Cardiac muscle cell (in vitro differentiated cells and primary cell): ENCODE results near the gene FGG. TPM values are rescaled to one million over a fixed set of nuclear protein-coding genes. Genes with fewer than 3 reads are reported as not detected.

ENCODE experiments used
- DNase-seq, 2 donors: peaks; one replicate each; pipeline versions ENCODE4 v3.0.0 to v3.0.0-alpha.2; 2010 to 2017; ENCODE audit warnings: low read depth in 1 of 2, low spot score in 1 of 2
- H3K27ac ChIP-seq: fragments of 200-600 bp; sonication (generic); 2 replicates; pipeline ENCODE4 v1.5.1; 2016
- H3K27me3 ChIP-seq: fragments of 200-600 bp; sonication (generic); 2 replicates; pipeline ENCODE4 v1.6.0; 2016; ENCODE audit warnings: control low read depth
- H3K36me3 ChIP-seq: fragments of 200-600 bp; sonication (generic); 2 replicates; pipeline ENCODE4 v1.5.1; 2016; ENCODE audit warnings: control low read depth
- H3K4me1 ChIP-seq: fragments of 200-600 bp; sonication (generic); 2 replicates; pipeline ENCODE4 v1.8.1; 2017; ENCODE audit warnings: low read depth, mild to moderate bottlenecking, mixed run types
- H3K4me3 ChIP-seq: fragments of 200-600 bp; sonication (generic); 2 replicates; pipeline ENCODE4 v1.5.1; 2016; ENCODE audit warnings: mild to moderate bottlenecking
- H3K9me3 ChIP-seq: fragments of 200-600 bp; sonication (generic); 2 replicates; pipeline ENCODE4 v1.5.1; 2017; ENCODE audit warnings: low read depth, mild to moderate bottlenecking, control low read depth
- polyA plus RNA-seq: library from polyadenylated mRNA; unstranded; fragments of >200 nt; fragmentation: Nextera tagmentation; extraction: Ambion mirVana; gene quantifications from 2 replicates; pipeline ENCODE4 v1.2.1, GENCODE V29; 2016
- total RNA-seq: library from RNA; depleted of rRNA; stranded (reverse); fragments of >200 nt; gene quantifications from 2 replicates; pipeline ENCODE4 v1.2.3, GENCODE V29; 2016
- TF ChIP-seq, protein P1 (sequence below): IDR thresholded peaks from 2 replicates; pipeline ENCODE4 v1.5.1; 2012; ENCODE audit warnings: low read depth, mild to moderate bottlenecking, low read length

FGG gene
- total and polyA plus RNA-seq, 2 experiments from 2014 or later: 0.68 TPM; not detected in 1

DNA sequence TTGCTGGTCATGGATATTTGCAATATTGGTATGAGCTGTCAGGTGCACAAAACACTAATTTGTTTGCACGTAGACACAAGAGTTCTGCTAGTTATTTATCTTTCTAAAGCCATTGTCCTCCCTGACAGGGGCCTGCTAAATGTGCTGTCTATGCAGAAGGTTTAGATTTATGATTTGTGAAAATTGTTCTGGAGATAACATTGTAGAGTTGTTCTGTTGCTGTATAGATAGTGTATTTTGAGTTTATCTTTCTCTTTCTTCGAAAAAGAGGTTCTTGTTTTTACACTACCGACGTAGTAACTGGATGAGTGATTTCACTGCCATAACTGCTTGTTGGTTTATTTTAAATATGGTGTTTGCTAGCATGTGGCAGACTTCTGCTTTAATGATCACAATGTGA lies 28.5 kb upstream of the FGG start:
- no peak overlapping the region for H3K27ac ChIP-seq
- H3K4me1 ChIP-seq: peaks cover 5% of the 10 kb centered on the region
- H3K27me3 ChIP-seq: no peaks in the 10 kb centered on the region
- H3K36me3 ChIP-seq: no peaks in the 10 kb centered on the region
- H3K9me3 ChIP-seq: no peaks in the 10 kb centered on the region
- TF ChIP-seq, protein P1, sequence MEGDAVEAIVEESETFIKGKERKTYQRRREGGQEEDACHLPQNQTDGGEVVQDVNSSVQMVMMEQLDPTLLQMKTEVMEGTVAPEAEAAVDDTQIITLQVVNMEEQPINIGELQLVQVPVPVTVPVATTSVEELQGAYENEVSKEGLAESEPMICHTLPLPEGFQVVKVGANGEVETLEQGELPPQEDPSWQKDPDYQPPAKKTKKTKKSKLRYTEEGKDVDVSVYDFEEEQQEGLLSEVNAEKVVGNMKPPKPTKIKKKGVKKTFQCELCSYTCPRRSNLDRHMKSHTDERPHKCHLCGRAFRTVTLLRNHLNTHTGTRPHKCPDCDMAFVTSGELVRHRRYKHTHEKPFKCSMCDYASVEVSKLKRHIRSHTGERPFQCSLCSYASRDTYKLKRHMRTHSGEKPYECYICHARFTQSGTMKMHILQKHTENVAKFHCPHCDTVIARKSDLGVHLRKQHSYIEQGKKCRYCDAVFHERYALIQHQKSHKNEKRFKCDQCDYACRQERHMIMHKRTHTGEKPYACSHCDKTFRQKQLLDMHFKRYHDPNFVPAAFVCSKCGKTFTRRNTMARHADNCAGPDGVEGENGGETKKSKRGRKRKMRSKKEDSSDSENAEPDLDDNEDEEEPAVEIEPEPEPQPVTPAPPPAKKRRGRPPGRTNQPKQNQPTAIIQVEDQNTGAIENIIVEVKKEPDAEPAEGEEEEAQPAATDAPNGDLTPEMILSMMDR: no peak
- DNase-seq: no peak
- H3K4me3 ChIP-seq: no peak overlapping the region

DNA sequence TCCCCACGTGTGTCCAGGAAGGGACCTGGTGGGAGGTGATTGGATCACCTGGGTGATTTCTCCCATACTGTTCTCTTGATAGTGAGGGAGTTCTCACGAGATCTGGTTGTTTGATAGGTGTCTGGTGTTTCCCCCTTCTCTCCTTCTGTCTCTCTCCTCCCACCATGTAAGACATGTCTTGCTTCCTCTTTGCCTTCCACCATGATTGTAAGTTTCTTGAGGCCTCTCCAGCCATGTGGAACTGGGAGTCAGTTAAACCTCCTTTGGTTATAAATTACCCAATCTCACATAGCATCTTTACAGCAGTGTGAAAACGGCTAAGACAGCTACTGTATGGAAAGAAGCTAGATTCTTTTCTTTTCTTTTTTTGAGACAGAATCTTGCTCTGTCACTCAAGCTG lies 21.6 kb upstream of the FGG start:
- TF ChIP-seq, protein P1: no peak
- no peak for DNase-seq

DNA sequence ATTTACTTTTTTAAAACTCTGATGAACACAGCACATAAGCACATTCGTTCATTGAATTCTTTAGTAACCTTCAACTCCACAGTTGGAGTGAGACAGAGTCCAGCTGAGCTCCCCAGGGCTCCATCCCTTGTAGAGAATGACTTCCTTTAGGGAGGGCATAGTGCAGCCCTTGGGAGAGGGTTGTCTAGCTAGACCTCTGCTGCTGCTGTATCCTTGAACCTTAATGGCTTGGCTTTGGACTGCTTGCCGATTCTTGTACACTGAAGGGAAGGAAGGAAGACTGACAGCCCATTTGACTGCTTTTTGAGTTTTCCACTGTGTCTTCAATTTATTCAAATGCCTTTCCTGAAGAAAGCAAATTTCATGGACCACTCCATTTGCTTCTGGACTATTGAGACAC lies 19.4 kb upstream of the FGG start:
- no peaks in the 10 kb centered on the region for H3K36me3 ChIP-seq
- H3K4me1 ChIP-seq: no peaks in the 10 kb centered on the region
- H3K27me3 ChIP-seq: peaks cover 11% of the 10 kb centered on the region
- no peak overlapping the region for H3K27ac ChIP-seq
- H3K9me3 ChIP-seq: no peaks in the 10 kb centered on the region
- no peak for DNase-seq
- TF ChIP-seq, protein P1: no peak
- no peak overlapping the region for H3K4me3 ChIP-seq

More for the DNA sequence above, 21.6 kb upstream of the FGG start:
- Histone ChIP-seq H3K27ac (no peak overlapping the region), H3K9me3 (no peaks in the 10 kb centered on the region), H3K27me3 (no peaks in the 10 kb centered on the region), H3K4me3 (no peak overlapping the region), H3K4me1 (no peaks in the 10 kb centered on the region), H3K36me3 (no peaks in the 10 kb centered on the region)

GRCh38 chr4:154630324-154630723 lies 17.9 kb upstream of the FGG start:
- no peak overlapping the region for H3K27ac ChIP-seq
- DNase-seq: no peak
- H3K4me3 ChIP-seq: no peak overlapping the region
- H3K36me3 ChIP-seq: no peaks in the 10 kb centered on the region
- TF ChIP-seq, protein P1: no peak
- no peaks in the 10 kb centered on the region for H3K4me1 ChIP-seq
- H3K9me3 ChIP-seq: no peaks in the 10 kb centered on the region
- H3K27me3 ChIP-seq: peaks cover 11% of the 10 kb centered on the region

- TF ChIP-seq, protein P1: peak; percentile 67
- Histone ChIP-seq H3K4me3 (peak overlapping the region; percentile 13), H3K9me3 (no peaks in the 10 kb centered on the region), H3K36me3 (no peaks in the 10 kb centered on the region), H3K27ac (no peak overlapping the region), H3K4me1 (peaks cover 6% of the 10 kb centered on the region), H3K27me3 (peaks cover 11% of the 10 kb centered on the region)
- peak; percentile 63 to 87 for DNase-seq
Measured at GRCh38 chr4:154626793-154627484, 14.5 kb upstream of the FGG start.
